Glomerular endothelial cell (primary cell): ENCODE results near the gene PHKB. TPM values are rescaled to one million over a fixed set of nuclear protein-coding genes. Genes with fewer than 3 reads are reported as not detected.
"Not testable (repeated sequence)": the region's sequence is repeated elsewhere in the genome, so short reads cannot be mapped to it uniquely, and the experiment has no call there.

Experiments used
- DNase-seq: peaks from one replicate; pipeline ENCODE4 v3.0.0-alpha.2; 2011; ENCODE audit warnings: low read depth, low spot score; ENCODE audit errors: extremely low read depth
- total RNA-seq: library from RNA; depleted of rRNA; stranded (reverse); fragments of >200 nt; gene quantifications from 2 replicates; pipeline ENCODE4 v1.2.3, GENCODE V29; 2015

Gene PHKB
- total RNA-seq, 1 donor from 2014 or later, result 59.1 TPM

GRCh38 chr16:47657977-47658376, 196.8 kb downstream of the PHKB start:
- DNase-seq, result no peak

GRCh38 chr16:47660540-47660939, 199.4 kb downstream of the PHKB start:
- DNase-seq, result no peak

GRCh38 chr16:47664653-47665325, 203.7 kb downstream of the PHKB start:
- no peak for DNase-seq

- no peak for DNase-seq
These were observed 205.3 kb downstream of the PHKB start for GRCh38 chr16:47666434-47666833.

GRCh38 chr16:47667956-47668355, 206.8 kb downstream of the PHKB start:
- no peak for DNase-seq

GRCh38 chr16:47672475-47672874, 211.3 kb downstream of the PHKB start:
- no peak for DNase-seq

- DNase-seq, result no peak
These were observed 215.6 kb downstream of the PHKB start for GRCh38 chr16:47676635-47677177.

GRCh38 chr16:47681571-47681970, 220.4 kb downstream of the PHKB start:
- not testable (repeated sequence) for DNase-seq

GRCh38 chr16:47687694-47688093, 226.6 kb downstream of the PHKB start:
- DNase-seq, result no peak

- DNase-seq, result no peak
These were observed 232.1 kb downstream of the PHKB start for GRCh38 chr16:47693226-47693625.

GRCh38 chr16:47694543-47694942, 233.4 kb downstream of the PHKB start:
- no peak for DNase-seq

- no peak for DNase-seq
These were observed 234.6 kb downstream of the PHKB start for GRCh38 chr16:47695756-47696155.

GRCh38 chr16:47697826-47698225, 236.7 kb downstream of the PHKB start:
- no peak for DNase-seq

- no peak for DNase-seq
These were observed 238.0 kb downstream of the PHKB start for GRCh38 chr16:47699106-47699505.

GRCh38 chr16:47700857-47701587, 239.9 kb downstream of the PHKB start:
- DNase-seq, result no peak

GRCh38 chr16:47705266-47705665, 244.1 kb downstream of the PHKB start:
- no peak for DNase-seq

GRCh38 chr16:47711809-47712208, 250.7 kb downstream of the PHKB start:
- no peak for DNase-seq

GRCh38 chr16:47712276-47713224, 251.4 kb downstream of the PHKB start:
- no peak for DNase-seq

GRCh38 chr16:47713225-47713595, 252.1 kb downstream of the PHKB start:
- DNase-seq, result no peak

GRCh38 chr16:47715442-47716083, 254.4 kb downstream of the PHKB start:
- DNase-seq, result no peak

GRCh38 chr16:47716571-47716970, 255.4 kb downstream of the PHKB start:
- no peak for DNase-seq
